ENCODE results near the gene SPDYC. TPM values are rescaled to one million over a fixed set of nuclear protein-coding genes. Genes with fewer than 3 reads are reported as not detected.

SPDYC gene
- total and polyA plus RNA-seq, 2 experiments from 2014 or later, result 0.24 TPM; not detected in 1

DNA sequence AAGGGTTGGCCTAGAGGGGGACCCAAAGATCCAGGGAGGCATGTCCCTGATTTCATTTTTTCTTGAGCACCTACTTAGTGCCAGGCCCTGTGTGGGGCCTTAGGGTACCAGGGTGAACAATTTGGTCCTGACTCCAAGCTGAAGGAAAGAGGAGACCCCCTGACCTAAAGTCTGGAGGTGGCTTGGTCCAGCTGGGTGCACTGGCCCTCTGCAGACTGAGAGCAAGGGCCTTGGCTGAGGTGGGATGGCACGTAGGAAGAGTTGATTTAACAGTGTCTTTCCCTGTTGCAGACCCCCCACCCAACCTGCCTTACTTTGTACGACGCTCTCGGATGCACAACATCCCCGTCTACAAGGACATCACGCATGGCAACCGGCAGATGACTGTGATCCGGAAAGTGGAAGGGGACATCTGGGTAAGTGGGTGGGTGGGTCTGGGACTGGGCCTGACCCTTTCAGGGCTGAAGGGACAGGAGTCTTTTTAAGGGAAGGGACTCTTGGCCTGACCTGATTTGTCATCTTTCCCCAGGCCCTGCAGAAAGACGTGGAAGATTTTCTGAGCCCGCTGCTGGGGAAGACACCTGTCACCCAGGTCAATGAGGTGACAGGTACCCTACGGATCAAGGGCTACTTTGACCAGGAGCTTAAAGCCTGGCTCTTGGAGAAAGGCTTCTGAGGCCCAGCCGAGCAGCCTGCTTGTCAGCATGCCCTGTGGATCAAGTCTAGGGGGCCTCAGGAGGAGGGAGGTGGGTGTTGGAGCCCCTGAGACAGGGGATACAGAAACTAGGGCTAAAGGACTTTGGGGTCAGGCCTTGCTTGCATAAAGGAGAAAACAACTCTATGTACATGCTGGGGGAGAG, 44.6 kb upstream of the SPDYC start:
- TF ChIP-seq CTCF (IDR thresholded peaks at IDR 0.05; ENCODE audit: low read depth, low read length), result no peak
- peaks cover 41% of the 10 kb centered on the region for H3K36me3 ChIP-seq
- H3K4me3 ChIP-seq, result no peak overlapping the region
- no peak overlapping the region for H3K27ac ChIP-seq
- H3K4me1 ChIP-seq (ENCODE audit: low read depth), result peaks cover 4% of the 10 kb centered on the region
- H3K27me3 ChIP-seq, result no peaks in the 10 kb centered on the region
- no peaks in the 10 kb centered on the region for H3K9me3 ChIP-seq (ENCODE audit: low read depth)
- DNase-seq (ENCODE audit: low read depth in 1 of 2, low spot score in 1 of 2), result no peak

GRCh38 chr11:65126624-65127274, 43.3 kb upstream of the SPDYC start:
- DNase-seq (ENCODE audit: low read depth in 1 of 2, low spot score in 1 of 2), result no peak
- Histone ChIP-seq H3K36me3 (peaks cover 44% of the 10 kb centered on the region), H3K4me3 (no peak overlapping the region), H3K9me3 (ENCODE audit: low read depth) (no peaks in the 10 kb centered on the region), H3K27ac (no peak overlapping the region), H3K4me1 (ENCODE audit: low read depth) (peaks cover 4% of the 10 kb centered on the region), H3K27me3 (no peaks in the 10 kb centered on the region)
- no peak for TF ChIP-seq CTCF (IDR thresholded peaks at IDR 0.05; ENCODE audit: low read depth, low read length)

DNA sequence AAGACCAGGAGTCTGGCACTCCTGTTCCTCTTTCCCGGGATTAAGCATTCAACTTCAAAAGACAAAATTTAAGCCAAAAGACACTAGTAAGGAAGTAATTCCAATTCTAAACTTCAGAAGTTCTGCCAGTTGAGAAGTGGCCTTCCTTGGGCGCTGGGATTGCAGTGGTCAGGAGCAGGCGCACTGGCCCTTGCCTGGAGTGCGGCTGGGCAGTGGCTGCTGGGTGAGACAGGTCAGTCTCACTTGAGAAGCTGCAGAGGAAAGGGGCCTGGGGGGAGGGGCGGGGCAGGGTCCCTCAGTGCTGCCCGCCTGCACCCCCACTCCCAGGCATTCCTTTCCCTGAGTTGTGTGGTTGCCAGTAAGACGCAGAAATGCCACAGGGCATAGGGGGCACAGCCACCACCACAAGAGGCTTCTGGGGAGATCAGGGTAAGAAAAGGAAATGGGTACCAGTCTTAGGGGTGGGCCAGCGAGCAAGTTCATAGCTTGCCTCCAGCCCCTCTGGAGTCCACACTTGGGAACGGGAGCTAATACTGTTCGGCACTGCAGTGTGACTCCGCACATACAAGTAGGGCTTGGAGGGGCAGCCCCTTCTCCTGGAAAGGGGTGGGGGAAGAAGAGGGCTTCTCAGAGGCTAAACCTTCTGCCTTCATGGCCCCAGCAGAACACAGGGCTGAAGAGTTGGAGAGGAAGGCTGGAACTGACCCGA, 42.4 kb upstream of the SPDYC start:
- no peak for TF ChIP-seq CTCF (IDR thresholded peaks at IDR 0.05; ENCODE audit: low read depth, low read length)

GRCh38 chr11:65128182-65129145, 41.6 kb upstream of the SPDYC start:
- Histone ChIP-seq H3K36me3 (peaks cover 47% of the 10 kb centered on the region), H3K27me3 (no peaks in the 10 kb centered on the region), H3K4me1 (ENCODE audit: low read depth) (peaks cover 5% of the 10 kb centered on the region), H3K9me3 (ENCODE audit: low read depth) (no peaks in the 10 kb centered on the region), H3K4me3 (no peak overlapping the region), H3K27ac (no peak overlapping the region)
- no peak for DNase-seq (ENCODE audit: low read depth in 1 of 2, low spot score in 1 of 2)
- TF ChIP-seq CTCF (IDR thresholded peaks at IDR 0.05; ENCODE audit: low read depth, low read length), result no peak

More for the DNA sequence above, 42.4 kb upstream of the SPDYC start:
- no peak for DNase-seq (ENCODE audit: low read depth in 1 of 2, low spot score in 1 of 2)
- Histone ChIP-seq H3K4me3 (no peak overlapping the region), H3K27me3 (no peaks in the 10 kb centered on the region), H3K36me3 (peaks cover 45% of the 10 kb centered on the region), H3K27ac (no peak overlapping the region), H3K9me3 (ENCODE audit: low read depth) (no peaks in the 10 kb centered on the region), H3K4me1 (ENCODE audit: low read depth) (peaks cover 4% of the 10 kb centered on the region)
